COLO668 (cell line): ENCODE data around the gene ZNRF4.
"Not testable (repeated sequence)": the region's sequence is repeated elsewhere in the genome, so short reads cannot be mapped to it uniquely, and the experiment has no call there.

Source experiments
- DNase-seq: peaks from one replicate; lab custom pipeline; 2025; ENCODE audit not compliant: unreplicated experiment; lab: John Stamatoyannopoulos, UW

Gene ZNRF4, protein sequence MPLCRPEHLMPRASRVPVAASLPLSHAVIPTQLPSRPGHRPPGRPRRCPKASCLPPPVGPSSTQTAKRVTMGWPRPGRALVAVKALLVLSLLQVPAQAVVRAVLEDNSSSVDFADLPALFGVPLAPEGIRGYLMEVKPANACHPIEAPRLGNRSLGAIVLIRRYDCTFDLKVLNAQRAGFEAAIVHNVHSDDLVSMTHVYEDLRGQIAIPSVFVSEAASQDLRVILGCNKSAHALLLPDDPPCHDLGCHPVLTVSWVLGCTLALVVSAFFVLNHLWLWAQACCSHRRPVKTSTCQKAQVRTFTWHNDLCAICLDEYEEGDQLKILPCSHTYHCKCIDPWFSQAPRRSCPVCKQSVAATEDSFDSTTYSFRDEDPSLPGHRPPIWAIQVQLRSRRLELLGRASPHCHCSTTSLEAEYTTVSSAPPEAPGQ

DNA sequence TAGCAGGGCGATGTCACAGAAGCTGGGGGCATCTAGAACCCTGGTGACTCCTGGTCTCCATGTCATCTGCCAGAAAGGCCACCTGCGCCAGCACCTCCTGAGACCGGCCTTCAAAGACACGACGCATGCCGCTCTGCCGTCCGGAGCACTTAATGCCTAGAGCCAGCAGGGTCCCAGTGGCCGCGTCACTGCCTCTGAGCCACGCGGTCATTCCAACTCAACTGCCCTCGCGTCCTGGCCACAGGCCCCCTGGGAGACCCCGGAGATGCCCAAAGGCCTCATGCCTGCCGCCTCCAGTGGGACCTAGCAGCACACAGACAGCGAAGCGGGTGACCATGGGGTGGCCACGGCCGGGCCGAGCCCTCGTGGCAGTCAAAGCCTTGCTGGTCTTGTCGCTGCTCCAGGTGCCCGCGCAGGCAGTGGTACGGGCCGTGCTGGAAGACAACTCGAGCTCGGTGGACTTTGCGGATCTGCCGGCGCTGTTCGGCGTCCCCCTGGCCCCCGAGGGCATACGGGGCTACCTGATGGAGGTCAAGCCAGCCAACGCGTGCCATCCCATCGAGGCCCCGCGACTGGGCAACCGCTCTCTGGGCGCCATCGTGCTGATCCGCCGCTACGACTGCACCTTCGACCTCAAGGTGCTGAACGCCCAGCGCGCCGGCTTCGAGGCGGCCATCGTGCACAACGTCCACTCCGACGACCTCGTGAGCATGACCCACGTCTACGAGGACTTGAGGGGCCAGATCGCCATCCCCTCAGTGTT, at the start of gene ZNRF4:
TSS of gene ZNRF4 (plus strand) at position 51 of the 763 bp plus-strand sequence. CDS start at position 126, 75 bp downstream.
- DNase-seq, result no peak

DNA sequence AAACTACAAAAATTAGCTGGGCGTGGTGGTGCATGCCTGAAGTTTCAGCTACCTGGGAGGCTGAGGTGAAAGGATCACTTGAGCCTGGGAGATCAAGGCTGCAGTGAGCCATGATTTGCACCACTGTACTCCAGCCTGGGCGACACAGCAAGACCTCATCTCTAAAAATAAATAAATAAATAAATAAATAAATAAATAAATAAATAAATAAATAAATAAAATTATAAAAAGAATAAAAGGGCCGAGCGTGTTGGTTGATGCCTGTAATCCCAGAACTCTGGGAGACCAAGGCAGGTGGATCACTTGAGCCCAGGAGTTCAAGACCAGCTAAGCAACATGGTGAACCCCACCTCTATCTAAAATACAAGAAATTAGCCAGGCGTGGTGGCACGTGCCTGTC, 49.0 kb upstream of the ZNRF4 start:
- not testable (repeated sequence) for DNase-seq

DNA sequence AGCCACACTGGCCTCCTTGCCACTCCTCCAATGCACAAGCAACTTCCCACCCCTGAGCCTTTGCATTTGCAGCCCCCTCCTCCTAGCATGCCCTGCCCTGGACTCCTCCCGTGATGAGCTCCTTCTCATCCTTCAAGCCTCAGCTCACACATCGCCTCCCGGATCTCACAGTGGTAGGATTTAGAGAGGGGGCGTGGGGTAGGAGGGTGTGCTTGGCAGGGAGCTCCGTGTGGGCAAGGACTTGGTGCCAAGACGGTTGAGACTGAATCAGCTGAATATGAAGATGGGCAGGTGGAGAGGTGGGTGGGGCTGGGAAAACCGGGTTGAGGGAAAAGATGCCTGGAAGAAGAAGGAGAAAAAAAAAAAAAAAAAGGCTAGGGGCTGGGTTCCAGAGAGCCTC, 48.4 kb upstream of the ZNRF4 start:
- no peak for DNase-seq

DNA sequence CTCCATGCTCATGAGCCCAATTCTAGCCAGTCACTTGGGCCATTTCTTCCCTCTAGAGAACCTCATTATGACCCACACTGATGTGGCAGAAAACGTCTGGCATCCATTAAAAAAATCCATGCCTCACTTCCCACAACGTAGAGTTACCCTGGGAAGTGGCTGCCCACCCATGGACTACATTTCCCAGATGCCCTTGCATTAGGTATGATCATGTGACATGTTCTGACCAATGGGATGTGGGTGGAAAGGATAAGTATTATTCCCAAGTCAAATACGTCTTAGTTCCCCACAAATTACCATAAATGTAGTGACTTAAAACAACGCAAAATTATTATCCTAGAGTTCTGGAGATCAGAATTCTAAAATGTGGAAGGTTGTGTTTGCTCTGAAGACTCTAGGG, 47.9 kb upstream of the ZNRF4 start:
- DNase-seq, result no peak

DNA sequence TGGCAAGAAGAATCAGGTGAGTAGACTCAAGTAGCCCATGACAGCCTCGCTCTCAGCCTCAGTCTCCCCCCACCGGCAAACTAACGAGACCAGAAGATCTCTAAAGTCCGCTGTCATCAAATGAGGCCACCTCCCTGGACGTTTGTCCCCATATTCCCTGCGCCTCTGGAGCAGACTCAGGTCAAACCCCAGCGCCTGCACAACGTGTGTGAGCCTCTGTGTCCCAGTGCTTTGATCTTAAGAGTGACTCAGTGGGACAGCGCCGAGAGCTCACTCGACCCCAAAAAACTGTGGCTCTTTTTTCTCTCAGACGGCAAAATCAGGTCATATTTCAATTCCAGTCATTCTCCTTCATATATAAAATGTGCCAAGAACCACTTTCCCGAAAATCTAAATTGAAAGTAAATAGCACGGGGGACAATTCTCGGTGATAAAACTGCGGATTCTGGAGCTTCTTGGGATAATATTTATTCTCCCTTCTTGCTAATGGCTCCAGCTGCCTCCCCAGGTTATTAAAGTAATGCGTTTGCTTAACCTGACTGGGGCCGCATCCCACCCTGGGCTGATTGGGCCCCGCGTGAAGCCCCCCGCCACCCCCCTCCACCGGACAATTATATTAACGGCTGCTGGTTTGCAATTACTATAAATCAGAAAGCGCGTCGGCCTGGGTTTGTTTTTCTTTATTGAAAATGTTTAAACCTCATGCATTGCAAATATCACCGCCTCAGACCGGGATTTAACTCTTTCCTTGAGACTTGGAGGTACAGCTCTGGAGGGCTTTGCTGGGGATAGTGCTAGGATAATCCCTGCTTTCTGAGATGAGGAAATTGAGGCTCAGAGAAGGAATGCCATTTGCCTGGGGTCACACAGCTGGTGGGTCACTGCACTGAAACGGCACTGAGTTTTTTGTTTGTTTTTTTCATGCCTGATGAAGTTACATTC, 37.5 kb upstream of the ZNRF4 start:
- DNase-seq, result no peak

DNA sequence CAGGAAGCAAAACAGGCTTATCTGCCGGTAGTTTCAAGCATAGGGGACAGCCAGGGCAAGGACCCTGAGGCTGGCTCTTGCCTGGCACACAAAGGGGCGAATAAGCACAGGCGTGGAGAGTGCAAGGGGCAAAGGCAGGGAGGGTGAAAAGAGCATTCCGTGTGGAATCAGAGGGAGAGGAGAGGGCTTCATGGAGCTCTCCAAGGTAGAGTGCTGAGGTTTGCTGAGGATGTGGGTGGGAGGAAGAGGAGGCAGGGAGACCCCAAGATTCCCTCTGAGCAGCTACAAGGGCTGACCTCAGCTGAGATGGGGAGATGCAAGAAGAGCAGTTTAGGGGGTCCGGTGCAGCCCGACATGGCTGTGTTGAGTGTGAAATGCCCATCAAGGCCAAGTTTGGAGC, 36.5 kb upstream of the ZNRF4 start:
- no peak for DNase-seq

DNA sequence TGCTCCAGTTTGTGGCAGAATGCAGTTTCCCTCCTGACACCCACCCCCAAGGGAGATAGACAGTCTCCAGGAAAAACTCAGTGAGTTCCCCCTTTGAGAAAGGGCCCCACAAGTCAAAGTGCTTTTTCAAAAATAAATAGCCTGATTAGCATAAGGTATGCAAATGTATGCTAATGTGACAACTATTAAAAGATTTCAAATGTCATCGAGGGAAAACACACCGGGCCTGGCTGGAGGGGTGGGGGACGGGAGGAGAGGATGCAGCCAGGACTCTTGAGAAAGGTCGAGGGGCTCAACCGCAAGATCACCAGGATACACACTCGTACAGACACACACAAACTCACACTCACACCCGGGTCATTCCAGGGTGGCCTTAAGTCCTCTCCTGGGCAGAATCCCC, 34.3 kb upstream of the ZNRF4 start:
- no peak for DNase-seq

DNA sequence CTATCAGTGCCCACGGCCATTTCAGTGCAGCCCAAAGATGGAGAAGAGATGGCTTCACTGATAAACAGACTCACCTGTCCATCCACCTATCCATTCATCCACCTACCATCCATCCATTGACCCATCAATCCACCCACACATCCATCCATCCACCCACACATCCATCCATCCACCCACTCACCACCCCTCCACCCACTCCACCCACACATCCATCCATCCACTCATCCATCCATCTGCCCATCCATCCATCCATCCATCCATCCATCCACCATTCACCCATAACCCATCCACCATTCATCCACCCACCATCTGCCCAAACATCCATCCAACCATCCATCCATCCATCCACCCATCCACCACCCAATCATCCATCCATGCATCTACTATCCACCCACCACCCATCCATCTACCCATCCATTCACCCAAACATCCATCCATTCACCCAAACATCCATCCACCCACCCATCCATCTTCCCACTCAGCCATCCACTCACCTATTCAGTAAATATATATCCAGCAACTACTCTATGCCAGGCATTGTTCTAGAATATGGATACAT, 31.6 kb upstream of the ZNRF4 start:
- DNase-seq, result no peak

DNA sequence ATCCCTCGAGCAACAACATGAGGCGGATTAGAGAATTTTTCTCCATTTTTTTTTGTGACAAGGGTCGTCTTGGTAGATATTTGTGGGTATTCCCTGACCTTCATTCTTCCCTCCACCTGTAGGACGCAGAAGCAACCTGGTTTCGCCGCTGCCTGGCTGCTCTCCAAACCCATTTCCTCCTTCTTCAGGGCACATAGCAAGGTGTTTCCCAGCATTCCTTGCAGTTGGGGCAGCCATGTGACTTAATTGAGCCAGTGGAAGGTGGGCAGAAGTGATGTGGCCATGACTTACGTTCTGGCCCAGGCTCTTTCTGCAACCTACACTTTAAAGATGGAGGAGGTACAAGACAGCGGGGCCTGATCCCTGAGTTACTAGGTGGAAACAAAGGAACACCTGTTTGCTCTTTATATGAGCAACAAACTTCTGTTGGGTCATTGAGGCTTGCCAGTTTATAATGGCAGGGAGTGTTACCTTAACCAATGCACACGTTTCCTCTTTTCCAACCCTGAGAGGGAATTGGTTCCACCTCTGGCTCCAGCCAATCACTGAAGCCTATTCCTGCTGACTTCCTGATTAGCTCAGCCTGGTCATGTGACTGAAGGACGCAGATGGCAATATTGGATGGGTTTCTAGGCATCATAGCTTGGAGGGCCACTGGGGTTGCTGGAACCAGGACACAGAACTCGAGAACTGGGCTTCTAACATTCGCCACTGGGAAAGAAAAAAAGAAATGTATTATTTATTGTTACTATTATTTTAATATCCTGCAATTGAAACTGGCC, 30.8 kb upstream of the ZNRF4 start:
- DNase-seq, result no peak

DNA sequence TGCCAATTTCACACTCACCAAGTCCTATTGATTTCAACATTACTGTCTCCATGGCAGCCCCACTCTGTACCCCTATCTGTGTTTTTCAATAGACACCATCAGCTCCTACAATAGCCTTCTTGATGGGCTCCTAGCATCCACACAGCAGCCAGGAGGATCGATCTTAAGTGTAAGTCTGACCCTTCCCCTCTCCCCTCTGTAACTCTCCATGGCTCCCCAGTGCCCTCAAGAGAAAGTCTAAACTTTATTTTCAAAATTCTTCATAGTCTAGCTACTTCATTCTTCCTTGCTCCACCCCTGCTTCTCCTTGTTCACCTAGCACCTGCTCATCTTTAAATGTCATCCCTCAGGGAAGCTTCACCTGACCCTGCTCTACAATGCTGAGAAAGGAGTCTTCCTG, 30.0 kb upstream of the ZNRF4 start:
- no peak for DNase-seq

DNA sequence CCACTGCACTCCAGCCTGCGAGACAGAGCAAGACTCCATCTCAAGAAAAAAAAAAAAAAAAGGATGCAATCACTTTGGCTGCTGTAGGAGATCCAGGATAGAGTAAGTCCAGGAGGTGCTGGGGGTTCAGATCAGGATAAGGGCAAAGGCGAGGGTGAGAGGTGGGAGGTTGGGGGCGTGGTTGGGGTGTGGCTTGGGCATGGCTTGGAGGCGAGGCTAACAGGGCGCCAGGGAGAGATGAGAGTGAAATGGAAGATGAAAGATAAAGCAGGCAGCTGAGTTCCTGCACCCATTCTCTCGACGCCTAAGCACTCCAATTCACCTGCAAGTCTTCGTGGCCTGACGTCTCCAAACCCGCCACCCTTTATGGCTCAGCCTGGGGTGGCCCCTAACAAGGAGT, 25.0 kb upstream of the ZNRF4 start:
- DNase-seq, result no peak

DNA sequence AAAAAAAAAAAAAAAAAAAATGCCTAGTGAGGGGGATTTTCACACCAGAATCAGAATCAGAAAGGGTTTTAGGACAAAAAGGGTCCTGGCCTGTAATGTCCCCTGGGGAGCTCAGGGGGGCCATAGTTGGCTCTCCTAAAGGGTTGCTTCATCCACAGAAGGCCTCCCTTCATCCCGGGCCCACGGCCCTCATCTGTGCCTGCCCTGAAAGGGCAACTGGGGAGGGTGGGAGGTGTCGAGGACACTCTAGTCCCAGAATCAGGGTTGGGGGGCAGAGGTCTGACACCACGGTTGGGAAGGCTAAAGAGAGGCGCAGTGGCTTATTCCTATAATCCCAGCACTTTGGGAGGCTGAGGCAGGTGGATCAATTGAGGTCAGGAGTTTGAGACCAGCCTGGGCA, 22.5 kb upstream of the ZNRF4 start:
- DNase-seq, result no peak

DNA sequence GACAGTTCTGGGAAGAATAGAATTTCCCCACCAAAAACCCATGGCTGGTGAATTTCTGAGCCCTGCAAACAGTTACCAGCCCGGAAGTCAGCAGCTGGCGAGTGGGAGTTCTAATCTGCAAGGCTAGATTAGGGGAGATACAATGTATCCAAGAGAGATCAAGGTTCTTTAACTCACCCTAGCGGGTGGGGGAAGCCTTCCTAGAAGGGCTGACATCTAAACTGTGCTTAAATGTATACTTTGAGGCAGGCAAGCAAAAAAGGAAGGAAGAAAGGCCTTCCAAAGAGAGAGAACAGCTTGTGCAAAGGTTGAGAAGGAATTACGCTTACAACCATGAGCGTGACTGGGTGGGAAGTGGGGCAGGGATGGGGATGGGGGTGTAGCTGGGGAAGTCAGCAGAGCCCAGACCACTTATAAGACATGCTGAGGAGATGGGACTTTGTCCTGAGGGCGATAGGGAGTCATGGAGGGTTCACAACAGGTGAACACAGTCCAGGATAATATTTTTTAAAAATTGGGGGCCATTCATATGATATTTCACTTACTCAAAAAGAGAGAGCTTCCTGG, 20.8 kb upstream of the ZNRF4 start:
- DNase-seq, result no peak

DNA sequence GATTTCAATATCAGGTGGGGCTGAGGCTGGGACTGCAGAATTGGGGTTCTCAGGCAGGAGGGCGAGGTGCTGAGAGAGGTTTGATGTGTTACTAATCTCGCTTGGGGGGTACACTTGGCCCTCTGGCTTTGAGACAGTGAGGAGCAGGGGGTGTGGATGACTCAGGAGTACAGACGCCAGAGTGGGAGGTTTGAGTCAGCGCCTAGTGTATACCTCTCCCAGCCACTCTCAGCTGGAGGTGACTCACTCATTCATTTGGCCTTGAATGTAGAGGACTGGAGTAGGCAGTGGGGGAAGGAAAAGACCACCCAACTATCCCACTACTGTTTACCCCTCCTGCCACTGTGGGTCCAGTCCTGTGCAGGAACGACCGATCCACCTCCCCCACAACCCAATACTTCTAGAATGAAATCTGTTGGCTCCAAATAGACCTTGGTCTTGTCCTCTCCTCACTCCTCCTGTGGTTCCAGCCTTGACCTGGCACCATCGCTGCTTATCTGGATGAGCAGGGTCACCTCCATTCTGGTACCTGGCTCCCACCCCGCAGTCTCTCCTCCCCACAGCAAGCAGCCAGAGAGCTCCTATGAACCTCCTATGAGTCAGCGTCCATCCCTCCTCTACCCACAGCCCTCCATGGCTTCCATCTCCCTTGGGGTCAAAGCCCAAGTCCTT, 20.1 kb upstream of the ZNRF4 start:
- DNase-seq, result no peak

DNA sequence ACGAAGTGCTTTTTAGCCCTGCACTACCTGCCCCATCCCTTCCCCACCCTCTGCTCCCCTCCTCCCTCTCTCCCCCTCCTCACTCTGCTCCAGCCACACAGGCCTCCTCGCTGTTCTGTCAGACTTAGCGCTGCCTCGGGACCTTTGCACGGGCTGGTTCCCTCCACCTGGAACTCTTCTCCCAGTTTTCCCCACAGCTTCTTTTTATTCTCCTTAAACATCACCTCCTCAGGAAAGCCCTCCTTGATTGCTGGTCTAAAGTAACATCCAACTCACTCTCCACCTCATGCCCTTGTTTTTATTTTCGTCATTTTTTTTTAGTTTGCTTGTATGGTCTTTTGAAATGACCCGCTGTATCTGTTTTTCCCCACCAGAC, 19.6 kb upstream of the ZNRF4 start:
- no peak for DNase-seq

DNA sequence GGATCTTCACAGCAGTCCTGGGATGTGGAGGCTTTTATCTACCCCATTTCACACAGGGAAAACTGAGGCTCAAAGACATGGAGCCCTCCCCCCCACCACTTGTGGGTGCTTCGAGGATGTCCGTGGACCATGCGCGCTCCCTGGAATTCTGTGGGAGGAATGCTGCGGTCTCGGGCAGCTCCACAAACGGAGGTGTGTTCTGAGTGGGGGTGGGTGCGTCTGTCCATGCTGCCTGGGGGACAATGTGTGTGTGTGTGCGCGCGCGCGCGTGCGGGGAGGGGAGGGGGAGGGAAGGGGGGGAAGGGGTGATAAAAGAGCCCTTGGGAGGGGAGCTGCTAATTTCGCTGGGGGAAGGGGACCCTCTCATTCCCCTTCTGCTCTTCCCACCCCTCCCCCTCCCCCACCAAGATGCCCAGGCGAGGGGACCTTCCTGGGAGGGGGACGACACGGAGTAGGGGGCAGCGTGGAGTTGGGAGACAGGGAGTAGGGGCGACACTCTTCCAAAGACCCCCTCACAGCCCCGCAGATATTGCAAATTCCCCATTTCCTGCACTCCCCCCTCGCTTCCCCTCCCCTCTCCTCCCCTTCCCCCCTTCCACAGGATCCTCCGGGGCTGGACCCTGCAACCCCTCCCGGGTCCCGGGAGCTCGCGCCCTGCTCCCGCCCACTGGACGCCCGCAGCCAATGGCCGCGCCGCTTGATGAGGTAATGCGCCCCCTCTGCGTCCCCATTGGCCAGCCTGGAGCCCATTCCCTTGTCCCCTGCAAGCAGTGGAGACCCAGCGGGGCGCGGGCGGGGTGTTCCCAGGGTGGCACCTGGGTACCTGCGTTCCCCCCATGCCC, 18.9 kb upstream of the ZNRF4 start:
- DNase-seq, result no peak

DNA sequence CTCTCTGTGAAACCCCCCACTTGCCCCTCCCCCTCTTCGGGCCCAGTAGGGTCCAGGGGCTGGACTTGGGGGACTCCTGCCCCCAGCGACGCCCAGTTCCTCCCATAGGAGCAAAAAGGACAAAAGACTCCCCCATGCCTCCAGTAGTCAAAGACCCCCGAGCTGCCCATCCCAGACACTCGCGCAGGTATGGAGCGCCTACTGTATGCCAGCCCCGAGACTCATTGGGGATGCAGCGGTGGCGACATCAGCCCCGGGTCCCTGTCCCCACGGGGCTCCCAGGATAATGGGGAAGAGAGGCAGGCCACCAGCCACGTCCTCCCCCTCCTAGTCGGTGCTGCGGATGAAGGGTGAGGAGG, 18.3 kb upstream of the ZNRF4 start:
- DNase-seq, result no peak

DNA sequence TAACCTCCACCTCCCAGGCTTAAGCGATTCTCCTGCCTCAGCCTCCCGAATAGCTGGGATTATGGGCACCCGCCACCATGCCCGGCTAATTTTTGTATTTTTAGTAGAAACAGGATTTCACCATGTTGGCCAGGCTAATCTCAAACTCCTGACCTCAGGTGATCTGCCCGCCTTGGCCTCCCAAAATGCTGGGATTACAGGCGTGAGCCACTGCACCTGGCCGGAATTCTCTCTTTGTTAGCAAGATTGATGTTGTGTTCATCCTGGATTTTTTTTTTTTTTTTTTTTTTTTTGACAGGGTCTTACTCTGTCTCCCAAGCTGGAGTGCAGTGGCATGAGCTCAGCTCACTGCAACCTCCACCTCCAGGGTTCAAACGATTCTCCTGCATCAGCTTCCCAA, 16.5 kb upstream of the ZNRF4 start:
- DNase-seq, result not testable (repeated sequence)

DNA sequence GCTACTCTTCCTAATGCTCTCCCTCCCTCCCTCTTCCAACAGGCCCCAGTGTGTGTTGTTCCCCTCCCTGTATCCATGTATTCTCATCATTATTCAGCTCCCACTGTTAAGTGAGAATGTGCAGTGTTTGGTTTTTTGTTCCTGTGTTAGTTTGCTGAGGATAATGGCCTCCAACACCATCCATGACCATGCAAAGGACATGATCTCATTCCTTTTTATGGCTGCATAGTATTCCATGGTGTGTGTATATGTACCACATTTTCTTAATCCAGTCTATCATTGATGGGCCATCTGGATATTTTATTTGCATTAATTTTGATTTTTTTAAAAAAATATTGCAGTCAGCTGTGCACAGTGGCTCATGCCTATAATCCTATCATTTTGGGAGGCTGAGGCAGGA, 15.8 kb upstream of the ZNRF4 start:
- no peak for DNase-seq
